Aorta (tissue), 5 donors: ENCODE data around the gene KIAA2012. TPM values are rescaled to one million over a fixed set of nuclear protein-coding genes. Genes with fewer than 3 reads are reported as not detected.

Source experiments
- ATAC-seq: fragments of 200-7000 bp; cut with Tn5 transposase; one replicate; pipeline ENCODE4 v1.9.1; 2022; ENCODE audit warnings: moderate library complexity; ENCODE audit not compliant: low FRiP score
- DNase-seq, 2 donors: peaks; one replicate each; pipeline ENCODE4 v3.0.0-alpha.2; 2020
- H3K27ac ChIP-seq, 2 donors: one replicate each; pipeline ENCODE4 v1.5.1; 2013; ENCODE audit warnings: low read length in 2 of 2, mild to moderate bottlenecking in 2 of 2, moderate library complexity in 2 of 2, control low read depth in 1 of 2, inconsistent platforms in 1 of 2, low read depth in 1 of 2
- H3K27me3 ChIP-seq, 2 donors: one replicate each; pipeline ENCODE4 v1.6.1; 2013; ENCODE audit warnings: control low read depth in 1 of 2, low read length in 1 of 2, mild to moderate bottlenecking in 1 of 2, moderate library complexity in 1 of 2; ENCODE audit not compliant: insufficient read depth in 2 of 2, control insufficient read depth in 1 of 2
- H3K36me3 ChIP-seq, 2 donors: one replicate each; pipeline ENCODE4 v1.6.1; 2013; ENCODE audit warnings: control low read depth in 1 of 2, low read length in 1 of 2, mild to moderate bottlenecking in 1 of 2; ENCODE audit not compliant: insufficient read depth in 2 of 2, control insufficient read depth in 1 of 2
- H3K4me1 ChIP-seq, 2 donors: one replicate each; pipeline ENCODE4 v1.6.1; 2013; ENCODE audit warnings: low read length in 2 of 2, control low read depth in 1 of 2, mild to moderate bottlenecking in 1 of 2, moderate library complexity in 1 of 2; ENCODE audit not compliant: insufficient read depth in 2 of 2, control insufficient read depth in 1 of 2
- H3K4me3 ChIP-seq, 2 donors: one replicate each; pipeline ENCODE4 v1.5.1; 2013; ENCODE audit warnings: low read length in 2 of 2, control low read depth in 1 of 2, mild to moderate bottlenecking in 1 of 2
- H3K9me3 ChIP-seq: one replicate; pipeline ENCODE4 v1.6.1; 2013; ENCODE audit warnings: mild to moderate bottlenecking, low read length; ENCODE audit not compliant: control insufficient read depth
- WGBS, 2 donors: extraction: QIAGEN DNeasy Blood & Tissue Kit; methylation state at CpG; one replicate each; pipeline ENCODE4 v1.1.7; 2013; 5-methylcytosine and 5-hydroxymethylcytosine counted together
- intact Hi-C, 2 donors: fragments of 100-400 bp; cut with DNase I; formaldehyde crosslinking; loops; one replicate each; pipeline versions ENCODE4 v1.14.2 to v1.15.0; 2022
- polyA plus RNA-seq, 2 donors: library from polyadenylated mRNA; stranded (reverse); fragments of 200-250 nt; gene quantifications; one replicate each; pipeline ENCODE4 v1.2.3, GENCODE V29; 2013
- total RNA-seq, 2 donors: library from RNA; stranded (reverse); fragmentation: NEBNext Ultra II Directional; extraction: Animal tissue kit (Norgen Biotek cat#: 25700); gene quantifications; one replicate each; pipeline ENCODE4 v1.2.1, GENCODE V29; 2021
- donor health status: healthy with polysubstance abuse.
- donor health status: Bipolar disorder and iron deficiency.
- donor health status: DM: no; HTN: no; CAD: no.
- donor health status: DM: no; HTN: no; CAD: no.
- donor health status: DM: yes; HTN: yes; CAD: no.

The KIAA2012 gene
- total and polyA plus RNA-seq, 4 donors = not detected

- no peak overlapping the region for H3K27ac ChIP-seq
- H3K36me3 ChIP-seq = no peaks in the 10 kb centered on the region
- H3K27me3 ChIP-seq = no peaks in the 10 kb centered on the region
- intact Hi-C loops = no loop called here
- H3K4me3 ChIP-seq = no peak overlapping the region
- DNase-seq (no peak), ATAC-seq (no peak)
- H3K4me1 ChIP-seq = no peaks in the 10 kb centered on the region
- no peaks in the 10 kb centered on the region for H3K9me3 ChIP-seq
These were observed 96.1 kb downstream of the KIAA2012 start for GRCh38 chr2:202169131-202169530.

GRCh38 chr2:202169832-202170424 is 96.9 kb downstream of the KIAA2012 start:
- DNase-seq = no peak
- Histone ChIP-seq H3K27me3 (no peaks in the 10 kb centered on the region), H3K9me3 (no peaks in the 10 kb centered on the region), H3K36me3 (no peaks in the 10 kb centered on the region), H3K27ac (no peak overlapping the region), H3K4me1 (no peaks in the 10 kb centered on the region), H3K4me3 (no peak overlapping the region)
- WGBS, 2 donors = 94 to 95% methylated on average over 8 of the region's 8 CpGs
- intact Hi-C loops = no loop called here
- no peak for ATAC-seq

- ATAC-seq = peak; percentile 42
- no peak overlapping the region for H3K27ac ChIP-seq
- 12 to 13% methylated on average over 32 of the region's 32 CpGs for WGBS, 2 donors
- H3K36me3 ChIP-seq = no peaks in the 10 kb centered on the region
- no peak for DNase-seq
- H3K4me3 ChIP-seq = no peak overlapping the region
- H3K27me3 ChIP-seq = no peaks in the 10 kb centered on the region
- H3K4me1 ChIP-seq = no peaks in the 10 kb centered on the region
- intact Hi-C loops = no loop called here
- H3K9me3 ChIP-seq = no peaks in the 10 kb centered on the region
These were observed 98.3 kb downstream of the KIAA2012 start for GRCh38 chr2:202171241-202171825.

- ATAC-seq (no peak), DNase-seq (no peak)
- intact Hi-C loops = no loop called here
- no peak overlapping the region for H3K27ac ChIP-seq
- WGBS, 2 donors = 63 to 69% methylated on average over 6 of the region's 6 CpGs
- no peaks in the 10 kb centered on the region for H3K4me1 ChIP-seq
- no peaks in the 10 kb centered on the region for H3K36me3 ChIP-seq
- no peaks in the 10 kb centered on the region for H3K9me3 ChIP-seq
- no peak overlapping the region for H3K4me3 ChIP-seq
- no peaks in the 10 kb centered on the region for H3K27me3 ChIP-seq
These were observed 99.6 kb downstream of the KIAA2012 start for GRCh38 chr2:202172439-202173211.

- no peaks in the 10 kb centered on the region for H3K9me3 ChIP-seq
- ATAC-seq (peak; percentile 87), DNase-seq (no peak)
- H3K4me3 ChIP-seq = no peak overlapping the region
- WGBS, 2 donors = 42 to 44% methylated on average over 7 of the region's 7 CpGs
- intact Hi-C loops = loop anchor here (1.0 to 5.0 kb wide), 4 partner anchors 146 to 382 kb away; partner anchors contain the start of gene FZD7 (in 1 of the 2)
- H3K36me3 ChIP-seq = no peaks in the 10 kb centered on the region
- no peaks in the 10 kb centered on the region for H3K27me3 ChIP-seq
- no peak overlapping the region for H3K27ac ChIP-seq
- no peaks in the 10 kb centered on the region for H3K4me1 ChIP-seq
These were observed 105.4 kb downstream of the KIAA2012 start for GRCh38 chr2:202178346-202178958.

- ATAC-seq (no peak), DNase-seq (no peak)
- H3K27ac ChIP-seq = no peak overlapping the region
- 81 to 82% methylated on average over 2 of the region's 2 CpGs for WGBS, 2 donors
- no peaks in the 10 kb centered on the region for H3K4me1 ChIP-seq
- no peaks in the 10 kb centered on the region for H3K9me3 ChIP-seq
- H3K4me3 ChIP-seq = no peak overlapping the region
- intact Hi-C loops = no loop called here
- no peaks in the 10 kb centered on the region for H3K27me3 ChIP-seq
- H3K36me3 ChIP-seq = no peaks in the 10 kb centered on the region
These were observed 111.5 kb downstream of the KIAA2012 start for GRCh38 chr2:202184557-202184956.

GRCh38 chr2:202185156-202185555 is 112.1 kb downstream of the KIAA2012 start:
- H3K27me3 ChIP-seq = no peaks in the 10 kb centered on the region
- H3K4me3 ChIP-seq = no peak overlapping the region
- H3K9me3 ChIP-seq = no peaks in the 10 kb centered on the region
- no peak overlapping the region for H3K27ac ChIP-seq
- ATAC-seq = no peak
- WGBS, 2 donors = 85 to 87% methylated on average over 6 of the region's 6 CpGs
- H3K4me1 ChIP-seq = no peaks in the 10 kb centered on the region
- DNase-seq = no peak
- intact Hi-C loops = no loop called here
- H3K36me3 ChIP-seq = no peaks in the 10 kb centered on the region

- intact Hi-C loops = no loop called here
- no peak for ATAC-seq
- WGBS, 2 donors = 90 to 93% methylated on average over 4 of the region's 4 CpGs
These were observed 113.7 kb downstream of the KIAA2012 start for GRCh38 chr2:202186641-202187202.

More at GRCh38 chr2:202186641-202187202, 113.7 kb downstream of the KIAA2012 start:
- Histone ChIP-seq H3K4me1 (no peaks in the 10 kb centered on the region), H3K36me3 (no peaks in the 10 kb centered on the region), H3K27ac (no peak overlapping the region), H3K27me3 (no peaks in the 10 kb centered on the region), H3K4me3 (no peak overlapping the region), H3K9me3 (no peaks in the 10 kb centered on the region)
- no peak for DNase-seq
